SK-N-SH (cell line): ENCODE results near the gene BNC2. TPM values are rescaled to one million over a fixed set of nuclear protein-coding genes. Genes with fewer than 3 reads are reported as not detected.

Experiments
- CTCF ChIA-PET: fragments of 300-600, 350-600 bp; formaldehyde crosslinking; extraction: SDS; loops from one replicate; lab custom pipeline; 2021; lab: Yijun Ruan, JAX
- POLR2A ChIA-PET: fragments of 350-600 bp; sonication (Branson Sonifier 250); formaldehyde crosslinking; extraction: SDS; loops from one replicate; lab custom pipeline; 2020; ENCODE audit warnings: antibody characterized with exemption, inconsistent platforms; lab: Yijun Ruan, JAX
- DNase-seq: peaks from one replicate; pipeline ENCODE4 v3.0.0; 2012
- H2AFZ ChIP-seq: fragments of 200-600 bp; sonication (generic); 2 replicates; pipeline ENCODE4 v1.8.1; 2016; ENCODE audit warnings: antibody characterized with exemption, mild to moderate bottlenecking, low read depth
- H3F3A ChIP-seq: fragments of 200-600 bp; sonication (generic); replicated peaks from 2 replicates; pipeline ENCODE3; 2016; ENCODE audit warnings: antibody characterized with exemption, mild to moderate bottlenecking; ENCODE audit not compliant: insufficient read depth
- H3K27ac ChIP-seq, 2 experiments: fragments of 200-500 bp in 1 of 2; fragments of 200-600 bp in 1 of 2; sonication (Bioruptor generic) in 1 of 2; sonication (generic), shearing (Covaris generic) in 1 of 2; 2 replicates each; pipeline versions ENCODE4 v1.5.1 to v1.6.1; 2014 to 2016; ENCODE audit warnings: low read depth in 2 of 2, inconsistent platforms in 1 of 2, low read length in 1 of 2, mild to moderate bottlenecking in 1 of 2, mixed read lengths in 1 of 2
- H3K27me3 ChIP-seq: fragments of 200-600 bp; sonication (generic), shearing (Covaris generic); 2 replicates; pipeline ENCODE4 v1.6.1; 2016; ENCODE audit warnings: mixed run types; ENCODE audit not compliant: insufficient read depth
- H3K36me3 ChIP-seq, 2 experiments: fragments of 200-500 bp in 1 of 2; fragments of 200-600 bp in 1 of 2; sonication (Bioruptor generic) in 1 of 2; sonication (generic) in 1 of 2; replicated peaks in 1 of 2; 2 replicates each; pipeline versions ENCODE3 to v1.5.1; 2014 to 2016; ENCODE audit warnings: low read length in 1 of 2, mild to moderate bottlenecking in 1 of 2; ENCODE audit not compliant: insufficient read depth in 2 of 2, control insufficient read depth in 1 of 2
- H3K4me1 ChIP-seq, 2 experiments: fragments of 200-500 bp in 1 of 2; fragments of 200-600 bp in 1 of 2; sonication (Bioruptor generic) in 1 of 2; sonication (generic), shearing (Covaris generic) in 1 of 2; 2 replicates each; pipeline versions ENCODE4 v1.5.1 to v1.6.1; 2014 to 2016; ENCODE audit warnings: low read depth in 1 of 2, low read length in 1 of 2, mixed run types in 1 of 2; ENCODE audit not compliant: insufficient read depth in 2 of 2, control insufficient read depth in 1 of 2
- H3K4me2 ChIP-seq: fragments of 200-600 bp; sonication (generic), shearing (Covaris generic); 2 replicates; pipeline ENCODE4 v1.6.1; 2017; ENCODE audit warnings: mixed run types
- H3K4me3 ChIP-seq, 2 experiments: fragments of 200-500 bp in 1 of 2; fragments of 200-600 bp in 1 of 2; sonication (Bioruptor generic) in 1 of 2; sonication (generic), shearing (Covaris generic) in 1 of 2; 2 replicates each; pipeline versions ENCODE4 v1.5.1 to v1.8.1; 2014 to 2016; ENCODE audit warnings: low read depth in 2 of 2, inconsistent platforms in 1 of 2, low read length in 1 of 2, mild to moderate bottlenecking in 1 of 2, mixed read lengths in 1 of 2, moderate library complexity in 1 of 2
- H3K79me2 ChIP-seq: fragments of 200-600 bp; sonication (generic); 2 replicates; pipeline ENCODE4 v1.8.1; 2017; ENCODE audit warnings: mild to moderate bottlenecking; ENCODE audit not compliant: insufficient read depth
- H3K9ac ChIP-seq: fragments of 200-600 bp; sonication (generic); 2 replicates; pipeline ENCODE4 v1.6.1; 2017; ENCODE audit warnings: mixed run types
- H3K9me2 ChIP-seq: fragments of 200-600 bp; sonication (generic); 2 replicates; pipeline ENCODE4 v1.6.1; 2017; ENCODE audit warnings: mixed run types
- H3K9me3 ChIP-seq: fragments of 200-600 bp; sonication (generic); 2 replicates; pipeline ENCODE4 v1.6.1; 2017; ENCODE audit warnings: mixed run types, mild to moderate bottlenecking, moderate library complexity
- H4K20me1 ChIP-seq: fragments of 200-600 bp; sonication (generic); 2 replicates; pipeline ENCODE4 v1.6.1; 2017; ENCODE audit warnings: mild to moderate bottlenecking, mixed run types; ENCODE audit not compliant: insufficient read depth
- ELF1 ChIP-seq: IDR thresholded peaks from 2 replicates; pipeline ENCODE4 v1.4.0; 2012
- EP300 ChIP-seq, 2 experiments: IDR thresholded peaks; 2 replicates each; pipeline versions ENCODE4 v1.4.0 to v1.6.1; 2012; ENCODE audit warnings: borderline replicate concordance in 1 of 2, low read depth in 1 of 2, low read length in 1 of 2
- EZH2phosphoT487 ChIP-seq: fragments of 200-600 bp; sonication (generic); IDR thresholded peaks from 2 replicates; pipeline ENCODE4 v1.6.1; 2017; ENCODE audit warnings: low read depth, mixed run types, mild to moderate bottlenecking, antibody characterized with exemption, moderate library complexity, borderline replicate concordance
- FOXJ3 ChIP-seq: sonication (generic); formaldehyde crosslinking; IDR thresholded peaks from 2 replicates; pipeline ENCODE4 v1.5.1; 2020; ENCODE audit warnings: mild to moderate bottlenecking, missing genetic modification reagents
- GATA2 ChIP-seq: sonication (generic); formaldehyde crosslinking; IDR thresholded peaks from 2 replicates; pipeline ENCODE4 v1.5.0; 2020; ENCODE audit warnings: mild to moderate bottlenecking, missing genetic modification reagents
- MXI1 ChIP-seq: IDR thresholded peaks from 2 replicates; pipeline ENCODE4 v1.6.1; 2012; ENCODE audit warnings: mild to moderate bottlenecking, low read depth, low read length, improper control_type of control experiment
- NFIC ChIP-seq: IDR thresholded peaks from 2 replicates; pipeline ENCODE4 v1.4.0; 2012; ENCODE audit warnings: borderline replicate concordance
- POLR2AphosphoS5 ChIP-seq: IDR thresholded peaks from 2 replicates; pipeline ENCODE4 v1.6.1; 2012; ENCODE audit warnings: low read depth, low read length
- RCOR1 ChIP-seq: fragments of 150-350 bp; IDR thresholded peaks from 2 replicates; pipeline ENCODE4 v1.6.1; 2017; ENCODE audit warnings: antibody characterized with exemption, low read length
- RXRA ChIP-seq: IDR thresholded peaks from 2 replicates; pipeline ENCODE4 v1.4.0; 2012; ENCODE audit warnings: low read depth, mild to moderate bottlenecking, borderline replicate concordance
- WGBS: methylation state at CpG from one replicate; pipeline ENCODE4 v1.1.6; 2017; ENCODE audit warnings: low lambda C conversion rate; 5-methylcytosine and 5-hydroxymethylcytosine counted together
- polyA plus RNA-seq, 3 experiments: library from polyadenylated mRNA; depleted of rRNA; stranded (reverse); fragments of >200 nt; gene quantifications; 2 replicates each; pipeline ENCODE4 v1.2.3, GENCODE V29; 2012
- TF ChIP-seq, protein P1 (sequence below): IDR thresholded peaks from 2 replicates; pipeline ENCODE4 v1.4.0; 2012; ENCODE audit warnings: low read depth, borderline replicate concordance
- TF ChIP-seq, protein P2 (sequence below): fragments of 150-350 bp; IDR thresholded peaks from 2 replicates; pipeline ENCODE4 v1.6.1; 2016; ENCODE audit warnings: mild to moderate bottlenecking, low read depth, low read length
- TF ChIP-seq, protein P3 (sequence below): IDR thresholded peaks from 2 replicates; pipeline ENCODE4 v1.4.0; 2012; ENCODE audit warnings: low read depth, borderline replicate concordance
- TF ChIP-seq, protein P4 (sequence below): fragments of 150-350 bp; IDR thresholded peaks from 2 replicates; pipeline ENCODE4 v1.6.1; 2017; ENCODE audit warnings: antibody characterized with exemption, low read length, low read depth, borderline replicate concordance
- TF ChIP-seq, protein P5 (sequence below): IDR thresholded peaks from 2 replicates; pipeline ENCODE4; 2012
- TF ChIP-seq, protein P6 (sequence below): IDR thresholded peaks from 2 replicates; pipeline ENCODE4 v1.6.1; 2012; ENCODE audit warnings: mild to moderate bottlenecking, low read depth, low read length, moderate library complexity

The BNC2 gene
- polyA plus RNA-seq, 1 of the 3 experiments (the other 2 are of a cell fraction), result 8.8 TPM

DNA sequence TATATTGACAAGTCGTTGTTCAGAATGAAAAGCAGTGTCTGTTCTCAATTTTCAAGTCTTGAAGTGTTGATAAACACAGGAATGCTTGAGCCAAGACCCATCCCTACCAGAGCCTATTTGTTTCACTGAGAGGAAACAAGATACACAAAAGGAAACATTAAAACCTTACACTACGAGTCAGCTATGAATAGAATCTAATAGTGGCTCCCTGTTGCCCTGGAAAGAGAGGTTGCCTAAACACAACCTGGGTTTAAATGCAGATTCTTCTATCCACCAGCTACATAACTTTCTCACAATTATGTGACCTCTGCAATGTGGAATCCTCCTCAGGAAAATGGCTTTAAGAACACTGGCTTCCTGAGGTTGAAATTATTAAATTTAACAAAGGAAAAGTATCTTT is 29.1 kb upstream of the BNC2 start (continued):
- TF ChIP-seq, protein P1, sequence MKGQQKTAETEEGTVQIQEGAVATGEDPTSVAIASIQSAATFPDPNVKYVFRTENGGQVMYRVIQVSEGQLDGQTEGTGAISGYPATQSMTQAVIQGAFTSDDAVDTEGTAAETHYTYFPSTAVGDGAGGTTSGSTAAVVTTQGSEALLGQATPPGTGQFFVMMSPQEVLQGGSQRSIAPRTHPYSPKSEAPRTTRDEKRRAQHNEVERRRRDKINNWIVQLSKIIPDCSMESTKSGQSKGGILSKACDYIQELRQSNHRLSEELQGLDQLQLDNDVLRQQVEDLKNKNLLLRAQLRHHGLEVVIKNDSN, result no peak
- TF ChIP-seq NFIC, result no peak

DNA sequence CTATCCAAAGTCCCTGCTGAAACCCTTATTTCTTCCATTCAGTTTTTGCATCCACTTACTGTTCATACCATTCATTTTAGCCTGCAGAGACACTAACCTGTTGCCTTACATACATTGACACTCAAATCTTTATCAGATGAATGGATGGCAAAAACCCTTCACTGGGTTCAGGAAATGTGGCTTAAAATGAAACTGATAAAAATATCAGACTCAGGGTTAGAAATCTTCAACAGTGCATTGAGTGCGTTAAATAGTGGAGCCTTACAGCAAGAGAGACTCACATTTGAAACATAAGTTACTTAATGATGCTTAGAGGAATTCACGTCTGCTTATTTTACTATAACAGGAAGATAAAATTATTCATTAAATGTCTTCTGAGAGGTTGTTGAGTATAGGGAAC is 28.0 kb upstream of the BNC2 start:
- H2AFZ ChIP-seq, result no peak overlapping the region
- H3F3A ChIP-seq, result no peaks in the 10 kb centered on the region
- H3K9ac ChIP-seq, result no peak overlapping the region
- no peak overlapping the region for H3K4me2 ChIP-seq
- 92% methylated on average over 2 of the region's 2 CpGs for WGBS
- CTCF ChIA-PET, result no interaction called here
- H3K9me2 ChIP-seq, result no peaks in the 10 kb centered on the region
- TF ChIP-seq FOXJ3 (CRISPR knock-in tag) (no peak), POLR2AphosphoS5 (no peak), GATA2 (CRISPR knock-in tag) (no peak), RXRA (no peak), EZH2phosphoT487 (no peak), ELF1 (no peak), RCOR1 (no peak), MXI1 (no peak), EP300 (IDR thresholded peaks at IDR 0.05; ENCODE audit: borderline replicate concordance in 1 of 2, low read depth in 1 of 2, low read length in 1 of 2) (no peak)
- TF ChIP-seq, protein P2, sequence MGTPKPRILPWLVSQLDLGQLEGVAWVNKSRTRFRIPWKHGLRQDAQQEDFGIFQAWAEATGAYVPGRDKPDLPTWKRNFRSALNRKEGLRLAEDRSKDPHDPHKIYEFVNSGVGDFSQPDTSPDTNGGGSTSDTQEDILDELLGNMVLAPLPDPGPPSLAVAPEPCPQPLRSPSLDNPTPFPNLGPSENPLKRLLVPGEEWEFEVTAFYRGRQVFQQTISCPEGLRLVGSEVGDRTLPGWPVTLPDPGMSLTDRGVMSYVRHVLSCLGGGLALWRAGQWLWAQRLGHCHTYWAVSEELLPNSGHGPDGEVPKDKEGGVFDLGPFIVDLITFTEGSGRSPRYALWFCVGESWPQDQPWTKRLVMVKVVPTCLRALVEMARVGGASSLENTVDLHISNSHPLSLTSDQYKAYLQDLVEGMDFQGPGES, result no peak
- TF ChIP-seq, protein P3, sequence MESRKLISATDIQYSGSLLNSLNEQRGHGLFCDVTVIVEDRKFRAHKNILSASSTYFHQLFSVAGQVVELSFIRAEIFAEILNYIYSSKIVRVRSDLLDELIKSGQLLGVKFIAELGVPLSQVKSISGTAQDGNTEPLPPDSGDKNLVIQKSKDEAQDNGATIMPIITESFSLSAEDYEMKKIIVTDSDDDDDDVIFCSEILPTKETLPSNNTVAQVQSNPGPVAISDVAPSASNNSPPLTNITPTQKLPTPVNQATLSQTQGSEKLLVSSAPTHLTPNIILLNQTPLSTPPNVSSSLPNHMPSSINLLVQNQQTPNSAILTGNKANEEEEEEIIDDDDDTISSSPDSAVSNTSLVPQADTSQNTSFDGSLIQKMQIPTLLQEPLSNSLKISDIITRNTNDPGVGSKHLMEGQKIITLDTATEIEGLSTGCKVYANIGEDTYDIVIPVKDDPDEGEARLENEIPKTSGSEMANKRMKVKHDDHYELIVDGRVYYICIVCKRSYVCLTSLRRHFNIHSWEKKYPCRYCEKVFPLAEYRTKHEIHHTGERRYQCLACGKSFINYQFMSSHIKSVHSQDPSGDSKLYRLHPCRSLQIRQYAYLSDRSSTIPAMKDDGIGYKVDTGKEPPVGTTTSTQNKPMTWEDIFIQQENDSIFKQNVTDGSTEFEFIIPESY, result no peak
- TF ChIP-seq, protein P4, sequence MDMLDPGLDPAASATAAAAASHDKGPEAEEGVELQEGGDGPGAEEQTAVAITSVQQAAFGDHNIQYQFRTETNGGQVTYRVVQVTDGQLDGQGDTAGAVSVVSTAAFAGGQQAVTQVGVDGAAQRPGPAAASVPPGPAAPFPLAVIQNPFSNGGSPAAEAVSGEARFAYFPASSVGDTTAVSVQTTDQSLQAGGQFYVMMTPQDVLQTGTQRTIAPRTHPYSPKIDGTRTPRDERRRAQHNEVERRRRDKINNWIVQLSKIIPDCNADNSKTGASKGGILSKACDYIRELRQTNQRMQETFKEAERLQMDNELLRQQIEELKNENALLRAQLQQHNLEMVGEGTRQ, result no peak
- TF ChIP-seq, protein P1, result no peak
- TF ChIP-seq, protein P5, sequence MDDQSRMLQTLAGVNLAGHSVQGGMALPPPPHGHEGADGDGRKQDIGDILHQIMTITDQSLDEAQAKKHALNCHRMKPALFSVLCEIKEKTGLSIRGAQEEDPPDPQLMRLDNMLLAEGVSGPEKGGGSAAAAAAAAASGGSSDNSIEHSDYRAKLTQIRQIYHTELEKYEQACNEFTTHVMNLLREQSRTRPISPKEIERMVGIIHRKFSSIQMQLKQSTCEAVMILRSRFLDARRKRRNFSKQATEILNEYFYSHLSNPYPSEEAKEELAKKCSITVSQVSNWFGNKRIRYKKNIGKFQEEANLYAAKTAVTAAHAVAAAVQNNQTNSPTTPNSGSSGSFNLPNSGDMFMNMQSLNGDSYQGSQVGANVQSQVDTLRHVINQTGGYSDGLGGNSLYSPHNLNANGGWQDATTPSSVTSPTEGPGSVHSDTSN, result no peak
- TF ChIP-seq, protein P6, sequence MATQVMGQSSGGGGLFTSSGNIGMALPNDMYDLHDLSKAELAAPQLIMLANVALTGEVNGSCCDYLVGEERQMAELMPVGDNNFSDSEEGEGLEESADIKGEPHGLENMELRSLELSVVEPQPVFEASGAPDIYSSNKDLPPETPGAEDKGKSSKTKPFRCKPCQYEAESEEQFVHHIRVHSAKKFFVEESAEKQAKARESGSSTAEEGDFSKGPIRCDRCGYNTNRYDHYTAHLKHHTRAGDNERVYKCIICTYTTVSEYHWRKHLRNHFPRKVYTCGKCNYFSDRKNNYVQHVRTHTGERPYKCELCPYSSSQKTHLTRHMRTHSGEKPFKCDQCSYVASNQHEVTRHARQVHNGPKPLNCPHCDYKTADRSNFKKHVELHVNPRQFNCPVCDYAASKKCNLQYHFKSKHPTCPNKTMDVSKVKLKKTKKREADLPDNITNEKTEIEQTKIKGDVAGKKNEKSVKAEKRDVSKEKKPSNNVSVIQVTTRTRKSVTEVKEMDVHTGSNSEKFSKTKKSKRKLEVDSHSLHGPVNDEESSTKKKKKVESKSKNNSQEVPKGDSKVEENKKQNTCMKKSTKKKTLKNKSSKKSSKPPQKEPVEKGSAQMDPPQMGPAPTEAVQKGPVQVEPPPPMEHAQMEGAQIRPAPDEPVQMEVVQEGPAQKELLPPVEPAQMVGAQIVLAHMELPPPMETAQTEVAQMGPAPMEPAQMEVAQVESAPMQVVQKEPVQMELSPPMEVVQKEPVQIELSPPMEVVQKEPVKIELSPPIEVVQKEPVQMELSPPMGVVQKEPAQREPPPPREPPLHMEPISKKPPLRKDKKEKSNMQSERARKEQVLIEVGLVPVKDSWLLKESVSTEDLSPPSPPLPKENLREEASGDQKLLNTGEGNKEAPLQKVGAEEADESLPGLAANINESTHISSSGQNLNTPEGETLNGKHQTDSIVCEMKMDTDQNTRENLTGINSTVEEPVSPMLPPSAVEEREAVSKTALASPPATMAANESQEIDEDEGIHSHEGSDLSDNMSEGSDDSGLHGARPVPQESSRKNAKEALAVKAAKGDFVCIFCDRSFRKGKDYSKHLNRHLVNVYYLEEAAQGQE, result no peak
- no peaks in the 10 kb centered on the region for H4K20me1 ChIP-seq
- no peaks in the 10 kb centered on the region for H3K9me3 ChIP-seq
- no peaks in the 10 kb centered on the region for H3K27me3 ChIP-seq
- no peak for DNase-seq
- no peaks in the 10 kb centered on the region for H3K79me2 ChIP-seq
- H3K36me3 ChIP-seq, result no peaks in the 10 kb centered on the region
- POLR2A ChIA-PET, result no interaction called here
- H3K27ac ChIP-seq, result no peak overlapping the region
- H3K4me3 ChIP-seq, result no peak overlapping the region
- H3K4me1 ChIP-seq, result no peaks in the 10 kb centered on the region
